NCI-H1694 treated with DMSO at 0.1 percent for 48 hours (cell line): ENCODE measurements around the gene TRIM29.
"Not testable (repeated sequence)": the region's sequence is repeated elsewhere in the genome, so short reads cannot be mapped to it uniquely, and the experiment has no call there.

Source experiments
- DNase-seq: peaks from one replicate; lab custom pipeline; 2025; lab: John Stamatoyannopoulos, UW

Gene TRIM29

GRCh38 chr11:120172054-120172911 is 34.4 kb upstream of the TRIM29 start:
- DNase-seq, result peak; percentile 24

DNA sequence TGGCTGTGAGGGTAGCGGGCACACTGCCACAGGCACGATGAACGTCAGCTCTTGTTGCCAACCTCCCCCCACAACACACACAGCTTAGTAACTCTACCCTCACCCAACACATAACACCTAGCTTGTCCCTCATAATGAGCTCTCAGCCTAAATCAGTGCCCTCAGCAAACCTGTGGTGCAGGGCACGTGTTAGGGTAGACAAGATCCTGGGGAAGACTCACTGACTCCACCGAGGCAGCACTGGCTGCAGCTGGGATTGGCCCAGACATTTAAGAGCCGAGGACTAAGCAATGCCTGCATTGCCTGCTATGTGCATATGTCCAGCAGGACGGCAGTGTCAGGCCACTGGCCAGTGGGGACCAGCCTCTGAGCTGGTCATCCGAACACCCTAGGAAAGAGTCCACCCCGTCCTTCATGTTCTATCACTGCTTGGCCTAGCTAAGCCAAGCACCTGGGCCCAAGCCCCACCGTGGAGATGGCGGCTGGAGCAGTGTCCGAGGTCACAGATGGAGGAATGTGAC is 32.9 kb upstream of the TRIM29 start:
- DNase-seq, result no peak

DNA sequence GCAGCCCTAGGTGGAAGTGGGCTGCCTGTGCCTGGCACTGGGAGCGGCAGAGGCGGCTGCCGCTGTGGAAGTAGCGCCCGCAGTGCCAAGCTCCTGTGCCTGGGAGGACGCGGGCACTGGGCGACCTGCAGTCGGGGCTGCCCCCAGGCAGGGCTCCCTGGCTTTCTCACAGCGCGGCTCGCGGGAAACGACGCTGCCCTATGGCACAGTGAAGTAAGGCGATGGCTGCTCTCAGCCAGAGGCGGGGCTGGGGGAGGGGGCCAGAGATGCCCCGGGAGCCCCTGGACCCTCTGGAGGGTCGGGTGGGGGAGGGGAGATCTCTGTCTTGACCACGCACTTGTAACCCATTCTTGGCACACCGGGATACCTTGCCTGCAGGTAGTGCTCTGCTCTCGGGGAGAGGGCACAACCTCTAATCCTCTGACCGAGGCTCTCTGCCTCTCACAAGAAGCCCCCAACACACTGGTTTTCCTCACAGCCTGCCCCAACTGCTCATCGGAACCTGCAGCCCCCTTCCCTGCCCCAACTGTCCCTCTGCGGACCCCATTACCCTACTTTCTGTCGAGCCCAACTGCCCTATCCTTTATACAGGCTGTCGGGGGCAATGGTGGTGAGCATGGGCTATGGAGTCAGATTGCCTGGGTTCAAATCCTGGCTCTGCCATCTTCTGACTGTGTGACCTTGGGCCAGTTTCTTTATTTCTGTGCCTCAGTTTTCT is 32.2 kb upstream of the TRIM29 start:
- no peak for DNase-seq

- no peak for DNase-seq
These were observed 31.2 kb upstream of the TRIM29 start for GRCh38 chr11:120168960-120169681.

GRCh38 chr11:120168108-120168959 is 30.4 kb upstream of the TRIM29 start:
- no peak for DNase-seq

GRCh38 chr11:120167659-120168058 is 29.7 kb upstream of the TRIM29 start:
- no peak for DNase-seq

GRCh38 chr11:120160436-120160835 is 22.5 kb upstream of the TRIM29 start:
- no peak for DNase-seq

GRCh38 chr11:120153221-120153620 is 15.3 kb upstream of the TRIM29 start:
- DNase-seq, result no peak

DNA sequence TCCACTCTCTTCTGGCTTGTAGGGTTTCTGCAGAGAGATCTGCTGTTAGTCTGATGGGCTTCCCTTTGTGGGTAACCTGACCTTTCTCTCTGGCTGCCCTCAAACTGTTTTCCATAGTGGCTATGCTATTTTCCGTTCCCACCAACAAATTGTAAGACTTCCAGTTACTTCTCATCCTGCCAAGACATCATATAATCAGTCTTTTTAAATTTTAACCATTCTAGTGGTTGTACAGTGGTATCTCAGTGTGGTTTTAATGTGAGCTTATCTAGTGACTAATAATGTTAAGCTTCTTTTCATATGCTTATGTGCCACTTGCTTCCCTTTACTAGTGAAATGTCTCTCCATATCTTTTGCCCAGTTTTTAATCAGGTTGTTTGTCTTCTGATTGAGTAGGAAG is 13.6 kb upstream of the TRIM29 start:
- DNase-seq, result no peak

- DNase-seq, result no peak
These were observed 11.3 kb upstream of the TRIM29 start for GRCh38 chr11:120149246-120149645.

GRCh38 chr11:120147950-120148270 is 10.0 kb upstream of the TRIM29 start:
- DNase-seq, result no peak

- DNase-seq, result no peak
These were observed 9.4 kb upstream of the TRIM29 start for GRCh38 chr11:120147094-120147949.

DNA sequence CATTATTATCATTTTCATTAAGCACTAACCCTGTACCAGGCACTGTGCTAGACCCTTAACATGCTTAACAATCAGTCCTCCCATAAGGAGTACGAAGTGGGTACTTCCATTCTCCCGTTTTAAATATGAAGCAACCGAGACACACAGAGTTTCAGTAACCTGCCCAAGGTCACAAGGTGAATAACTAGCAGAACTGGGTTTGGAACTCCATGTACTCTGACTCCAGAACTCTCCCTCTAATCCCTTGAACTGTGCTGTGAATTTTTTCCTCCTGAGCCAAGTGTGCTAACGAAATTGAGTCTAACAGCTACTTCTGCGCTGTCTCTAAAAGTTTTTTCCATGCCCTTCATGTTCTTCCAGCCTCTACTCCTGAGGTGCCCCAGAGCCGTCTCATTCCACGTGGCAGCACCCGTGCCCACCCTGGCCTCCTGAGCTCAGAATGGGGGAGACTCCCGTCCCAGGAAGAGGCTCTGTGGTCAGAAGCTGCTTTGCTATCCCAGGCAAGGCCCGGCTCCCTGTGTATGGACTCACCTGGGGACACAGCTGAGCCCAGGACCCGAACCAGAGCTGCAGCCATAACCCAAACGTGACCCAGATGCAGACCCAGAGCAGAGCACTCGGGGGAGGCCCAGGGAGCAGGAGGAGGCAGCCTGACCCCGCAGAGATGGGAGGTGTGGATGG is 8.6 kb upstream of the TRIM29 start:
- no peak for DNase-seq

DNA sequence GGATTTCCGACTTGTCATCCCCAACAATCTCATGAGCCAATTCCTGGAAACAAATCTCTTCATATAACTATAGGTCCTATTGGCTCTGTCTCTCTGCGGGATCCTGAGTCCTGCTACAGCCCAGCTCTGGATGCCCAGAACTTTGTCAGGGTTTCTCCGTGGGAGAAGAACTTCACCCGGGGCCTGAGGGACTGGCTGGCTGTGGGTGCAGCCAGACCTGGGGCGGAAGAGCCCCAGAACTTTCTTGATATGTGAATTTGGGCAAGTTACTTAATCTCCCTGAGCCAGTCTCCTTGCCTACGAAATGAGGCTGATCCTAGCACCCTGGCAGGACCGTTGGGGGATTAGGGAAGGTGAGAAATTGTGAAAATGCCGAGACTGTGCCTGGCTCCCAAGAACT is 6.6 kb upstream of the TRIM29 start:
- DNase-seq, result no peak

- DNase-seq, result not testable (repeated sequence)
These were observed 5.6 kb upstream of the TRIM29 start for GRCh38 chr11:120143472-120143871.

DNA sequence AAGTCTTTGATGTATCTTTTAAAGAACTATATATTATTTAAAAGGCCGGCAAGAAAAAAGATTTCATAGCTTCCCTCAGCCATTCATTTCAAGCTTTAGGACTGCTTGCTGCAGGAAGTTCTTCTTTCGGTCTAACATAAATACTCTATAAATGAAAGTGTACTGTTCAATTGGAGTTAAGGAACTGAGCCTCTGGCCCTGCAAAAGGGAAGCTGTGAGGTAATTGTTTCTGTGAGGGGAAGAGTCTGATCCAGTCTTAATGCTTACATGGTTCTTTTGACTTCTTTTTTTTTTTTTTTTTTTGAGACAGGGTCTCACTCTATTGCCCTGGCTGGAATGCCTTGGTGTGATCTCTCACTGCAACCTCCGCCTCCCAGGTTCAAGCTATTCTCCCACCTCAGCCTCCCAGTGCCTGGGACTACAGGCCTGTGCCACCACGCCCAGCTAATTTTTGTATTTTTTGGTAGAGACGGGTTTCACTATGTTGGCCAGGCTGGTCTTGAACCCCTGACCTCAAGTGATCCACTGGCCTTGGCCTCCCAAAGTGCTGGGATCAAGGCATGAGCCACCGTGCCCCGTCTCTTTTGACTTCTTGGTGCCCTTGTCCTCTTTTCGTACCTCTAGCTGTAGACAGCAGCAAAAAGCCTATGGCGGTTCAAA is 4.7 kb upstream of the TRIM29 start:
- DNase-seq, result no peak

- DNase-seq, result no peak
These were observed 4.0 kb upstream of the TRIM29 start for GRCh38 chr11:120141768-120142423.

GRCh38 chr11:120141113-120141767 is 3.3 kb upstream of the TRIM29 start:
- no peak for DNase-seq
